HG03045 (cell line): Measurements from ENCODE around the gene KLHL13.

Experiments
- ATAC-seq: cut with Tn5 transposase; IDR thresholded peaks from one replicate; pipeline ENCODE4 v1.9.1; 2021; ENCODE audit warnings: mild to moderate bottlenecking, moderate library complexity; ENCODE audit not compliant: unreplicated experiment

Gene KLHL13

DNA sequence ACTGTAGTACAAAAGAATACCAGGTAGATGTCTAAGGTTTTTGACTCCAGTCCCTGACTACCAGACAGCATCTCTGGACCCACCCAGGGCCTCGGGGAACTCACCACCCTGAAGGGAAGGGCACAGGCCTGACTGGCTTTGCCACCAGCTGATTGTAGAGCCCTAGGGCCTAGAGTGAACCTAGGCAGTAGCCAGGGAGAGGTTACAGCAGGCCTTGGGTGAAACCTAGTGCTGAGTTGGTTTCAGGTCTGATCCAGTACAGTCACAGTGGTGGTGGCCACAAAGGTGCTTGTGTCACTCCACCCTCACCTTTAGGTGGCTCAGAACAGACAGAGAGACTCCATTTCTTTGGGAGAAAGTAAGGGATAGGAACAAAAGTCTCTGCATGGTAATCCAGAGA lies 244.8 kb downstream of the KLHL13 start:
- no peak for ATAC-seq

GRCh38 chrX:117860517-117860916 lies 256.1 kb downstream of the KLHL13 start:
- ATAC-seq = no peak

DNA sequence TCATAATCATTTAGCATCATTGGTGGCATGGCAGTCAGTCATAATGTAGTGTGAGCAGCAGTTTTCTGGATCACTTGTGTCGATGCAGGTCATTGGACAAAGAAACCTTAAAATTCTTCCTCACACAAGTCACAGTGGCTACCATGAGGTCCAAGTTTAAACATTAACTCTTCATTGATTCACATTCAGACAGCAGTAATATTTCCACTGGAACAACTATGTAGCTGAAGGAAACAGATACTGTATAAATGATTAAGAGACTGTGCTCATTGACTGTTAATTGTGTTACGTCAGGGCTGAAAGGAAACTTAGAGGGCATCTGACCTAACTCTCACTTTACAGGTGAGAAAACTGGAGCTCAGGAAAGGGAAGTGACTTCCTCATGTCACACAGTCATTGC lies 261.8 kb downstream of the KLHL13 start:
- ATAC-seq = no peak

DNA sequence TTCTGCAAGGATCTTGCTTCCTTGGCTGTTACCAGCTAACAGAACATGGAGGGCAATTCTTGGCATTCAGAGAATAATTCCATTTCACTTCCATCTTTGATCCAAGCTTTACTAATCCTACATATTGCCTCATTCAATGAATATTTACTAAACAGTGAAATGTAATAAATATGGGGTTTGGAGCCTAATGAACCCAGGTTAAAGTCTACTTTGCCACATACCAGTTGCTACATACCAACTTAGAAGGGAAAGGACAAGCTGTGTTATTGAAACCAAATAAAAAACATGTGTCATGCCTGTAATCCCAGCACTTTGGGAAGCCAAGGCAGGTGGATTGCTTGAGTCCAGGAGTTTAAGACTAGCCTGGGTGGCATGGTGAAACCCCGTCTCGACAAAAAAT lies 265.6 kb downstream of the KLHL13 start:
- no peak for ATAC-seq
